Suppressor macrophage treated with lipopolysaccharide for 4 hours (primary cell): ENCODE measurements around the gene BICD1.

ENCODE experiments used
- DNase-seq: peaks from one replicate; pipeline ENCODE4 v3.0.0-alpha.2; 2020

BICD1 gene

DNA sequence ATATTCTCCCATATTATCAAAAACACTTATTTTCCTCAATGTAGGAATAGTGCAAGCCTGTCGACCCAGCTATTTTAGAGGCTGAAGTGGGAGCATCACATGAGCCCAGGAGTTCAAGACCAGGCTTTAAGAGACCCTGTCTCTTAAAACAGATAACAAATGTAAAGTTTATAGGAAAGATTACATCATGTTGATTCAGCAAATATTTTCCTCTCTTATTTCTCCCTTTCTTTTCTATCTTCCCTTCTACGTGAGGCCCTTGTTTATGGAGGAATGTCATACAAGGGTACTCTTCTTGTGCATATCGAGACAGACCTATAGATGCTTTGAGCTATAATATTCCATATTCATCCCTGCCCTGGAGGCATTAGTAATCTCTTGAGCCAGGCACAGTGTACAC, 256.2 kb downstream of the BICD1 start:
- no peak for DNase-seq

DNA sequence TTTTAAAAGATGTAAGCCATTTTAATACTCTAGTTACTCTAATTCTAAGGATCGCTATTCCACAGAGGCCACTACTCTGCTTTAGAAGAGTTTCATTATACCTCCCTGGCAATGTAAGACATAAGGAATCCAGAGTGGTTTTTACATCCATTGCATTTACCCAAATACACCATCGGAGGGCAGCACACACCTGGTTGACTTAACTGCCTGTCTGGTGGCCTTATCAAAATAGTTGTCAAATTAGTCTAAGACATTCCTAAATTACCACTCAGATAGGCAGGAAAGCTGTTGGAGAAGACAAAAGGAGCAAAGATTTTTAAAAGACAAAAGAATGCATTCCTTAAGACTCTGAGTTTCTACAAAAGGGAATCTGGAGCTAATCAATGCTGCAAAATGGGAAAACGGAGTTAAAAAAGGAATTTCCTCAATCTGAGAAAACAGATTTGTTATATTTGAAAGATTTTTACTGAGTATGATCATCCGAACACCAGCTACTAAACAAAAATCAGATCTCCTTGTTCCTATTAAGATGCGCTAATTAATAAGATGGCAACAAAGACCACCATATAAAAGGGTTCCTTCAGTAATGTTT, 258.9 kb downstream of the BICD1 start:
- DNase-seq, result peak; percentile 74

DNA sequence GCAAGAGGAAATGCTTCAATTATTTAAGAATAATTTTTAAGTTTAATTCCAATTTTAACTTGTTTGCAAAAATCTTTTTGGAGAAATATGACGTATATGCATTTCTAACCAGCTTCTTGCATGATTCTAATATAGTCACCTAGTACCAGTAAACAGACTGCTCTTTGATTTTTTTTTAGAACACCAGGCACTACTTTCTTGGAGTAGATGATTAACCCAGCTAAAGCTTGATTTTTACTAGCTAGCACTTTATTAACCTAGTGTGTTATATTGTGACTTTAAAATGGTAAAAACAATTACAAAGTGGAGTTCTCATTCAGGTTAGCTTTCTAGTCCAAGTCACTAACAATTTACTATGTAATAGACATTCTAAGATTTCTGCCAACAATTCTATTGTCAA, 260.1 kb downstream of the BICD1 start:
- no peak for DNase-seq

DNA sequence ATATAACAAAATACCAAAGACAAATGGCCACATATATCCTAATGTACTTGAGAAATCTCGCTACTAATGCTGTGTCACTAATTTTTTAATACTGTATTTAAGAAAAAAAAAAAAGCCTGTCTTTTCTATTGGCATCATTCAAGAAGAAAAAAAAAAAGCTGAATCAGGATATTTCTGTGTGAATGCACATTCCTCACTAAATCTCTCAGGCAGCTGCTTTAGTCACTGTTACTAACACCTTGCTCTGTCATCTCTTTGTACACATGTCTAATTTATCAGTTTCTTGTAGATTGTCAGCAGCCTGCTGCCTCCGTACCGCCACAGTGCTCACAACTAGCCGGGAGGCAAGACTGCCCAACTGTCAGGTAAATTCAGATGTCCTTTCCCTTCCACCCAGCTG, 260.7 kb downstream of the BICD1 start:
- DNase-seq, result no peak

DNA sequence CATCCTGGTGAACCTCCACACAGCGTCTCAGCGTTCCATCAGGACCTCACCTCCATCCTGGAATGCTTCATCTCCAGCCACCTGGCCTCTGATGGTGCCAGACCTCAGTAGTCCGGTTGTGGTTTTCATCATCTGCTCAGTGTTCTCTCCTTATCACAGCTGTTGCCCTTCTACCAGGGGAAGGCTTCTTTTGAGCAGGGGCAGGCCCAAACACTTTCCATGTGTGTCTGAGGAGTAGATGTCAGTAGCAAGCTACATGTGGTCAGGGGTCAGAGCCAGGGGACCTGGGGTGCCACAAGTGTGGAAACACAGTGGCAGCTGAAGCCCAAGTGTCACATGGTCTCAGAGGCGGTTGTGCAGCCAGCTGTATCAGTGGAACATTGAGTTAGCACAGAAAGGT, 262.6 kb downstream of the BICD1 start:
- DNase-seq, result no peak

DNA sequence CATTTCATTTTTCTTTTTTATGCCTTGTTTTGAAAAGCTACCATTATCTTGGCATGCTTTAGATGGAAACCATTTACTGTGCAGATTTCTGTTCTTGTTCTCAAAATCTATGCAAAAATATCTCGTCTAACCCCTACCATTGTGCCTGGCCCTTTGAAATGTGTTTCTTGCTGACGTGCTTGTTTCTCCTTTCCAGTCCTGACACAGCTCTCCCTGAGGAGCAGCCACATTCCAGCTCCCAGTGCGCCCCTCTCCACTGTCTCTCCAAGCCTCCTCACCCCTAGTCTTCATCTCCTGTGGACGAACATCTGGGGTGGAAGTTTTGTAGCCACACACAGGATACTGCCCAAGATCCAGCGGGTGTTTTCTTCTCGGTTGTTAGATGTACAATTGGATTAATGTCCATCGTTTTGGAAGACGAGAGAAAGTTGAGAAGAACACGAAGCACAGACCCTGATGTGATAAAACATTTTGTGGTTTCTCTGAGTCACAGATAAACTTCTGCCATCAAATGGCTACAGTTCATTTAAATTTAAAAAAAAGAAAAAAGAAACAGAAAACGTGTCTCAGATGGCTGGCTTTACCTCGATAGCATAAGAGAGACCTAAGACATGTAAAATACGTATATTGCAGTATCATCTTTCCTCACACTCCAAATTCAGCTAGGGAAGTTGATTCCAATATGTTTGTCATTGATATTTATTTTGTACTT, 270.9 kb downstream of the BICD1 start:
- no peak for DNase-seq

DNA sequence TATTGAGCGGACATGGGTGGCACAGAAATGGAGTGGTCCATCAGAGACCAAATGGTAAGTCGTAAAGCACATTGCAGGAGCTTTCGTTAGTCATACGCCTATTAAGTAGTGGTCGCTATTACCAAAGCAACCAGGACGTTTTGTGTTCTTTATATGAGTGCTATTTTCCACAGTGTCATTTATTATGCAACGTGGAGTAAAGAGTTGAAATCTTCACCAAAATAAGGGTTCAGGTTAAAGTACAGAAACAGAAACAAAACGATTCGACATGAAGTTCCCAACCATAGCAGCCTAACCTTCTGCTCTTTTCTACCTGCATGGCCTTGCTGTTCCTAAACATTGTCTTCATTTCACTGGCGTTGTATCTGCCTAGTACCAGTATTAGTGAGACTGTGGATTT, 272.6 kb downstream of the BICD1 start:
- DNase-seq, result no peak

DNA sequence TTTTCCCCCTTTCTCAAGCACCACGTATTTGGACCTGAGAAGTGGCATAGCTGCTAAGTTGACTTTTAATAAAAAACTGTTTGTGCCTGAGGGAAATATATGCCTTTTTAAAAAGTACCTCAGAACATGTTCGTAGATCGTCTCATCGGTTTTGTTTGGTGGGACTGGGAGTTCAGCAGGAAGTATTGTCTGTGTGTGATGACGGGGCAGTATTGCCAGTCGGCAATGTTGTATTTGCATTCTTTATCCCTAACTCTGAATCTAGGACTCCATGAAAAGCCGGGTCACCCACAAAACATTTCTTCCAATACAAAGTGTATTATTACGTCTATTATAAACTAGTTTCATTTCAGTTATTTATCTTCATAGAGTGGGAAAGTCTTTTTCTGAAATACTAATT, 273.0 kb downstream of the BICD1 start:
- no peak for DNase-seq

DNA sequence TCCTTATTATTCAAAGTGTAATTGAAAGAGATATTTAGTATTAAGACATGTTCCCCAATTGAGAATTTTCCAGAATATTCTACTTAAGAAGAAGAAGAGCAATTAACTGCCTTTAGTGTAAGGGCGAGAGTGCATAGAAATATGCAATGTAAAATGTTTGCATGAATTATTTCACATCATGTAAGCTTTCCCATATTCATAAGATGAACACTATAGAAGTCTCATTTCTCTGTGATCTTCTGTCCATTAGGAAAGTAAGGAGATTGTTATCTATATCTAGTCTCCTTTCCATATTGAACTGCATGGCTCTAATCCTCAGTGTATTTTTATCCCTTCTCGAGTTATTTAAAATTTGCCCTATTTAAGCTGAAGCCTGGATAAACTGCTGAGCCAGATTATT, 275.6 kb downstream of the BICD1 start:
- DNase-seq, result no peak

DNA sequence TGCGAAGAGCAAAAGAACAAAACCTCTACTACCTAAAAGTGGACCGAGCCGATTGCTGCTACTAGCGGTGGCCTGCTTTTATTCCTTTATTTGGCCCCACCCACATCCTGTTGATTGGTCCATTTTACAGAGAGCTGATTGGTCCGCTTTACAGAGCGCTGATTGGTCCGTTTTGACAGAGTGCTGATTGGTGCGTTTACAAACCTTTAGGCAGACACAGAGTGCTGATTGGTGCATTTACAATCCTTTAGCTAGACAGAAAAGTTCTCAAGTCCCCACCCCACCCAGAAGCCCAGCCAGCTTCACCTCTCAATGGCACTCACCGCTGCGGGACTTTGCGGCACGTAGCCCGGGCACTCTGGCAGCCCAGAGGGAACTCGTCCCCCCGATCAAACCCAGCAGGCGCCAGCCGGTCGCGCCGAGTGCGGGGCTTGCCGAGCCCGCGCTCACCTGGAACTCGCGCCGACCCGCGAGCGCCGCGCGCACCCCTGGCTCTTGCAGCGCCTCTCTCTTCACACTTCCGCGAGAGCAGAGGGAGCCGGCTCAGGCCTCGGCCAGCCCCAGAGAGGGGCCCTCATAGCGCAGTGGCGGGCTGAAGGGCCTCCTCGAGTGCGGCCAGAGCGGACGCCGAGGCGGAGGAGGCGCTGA, 284.0 kb downstream of the BICD1 start:
- no peak for DNase-seq

DNA sequence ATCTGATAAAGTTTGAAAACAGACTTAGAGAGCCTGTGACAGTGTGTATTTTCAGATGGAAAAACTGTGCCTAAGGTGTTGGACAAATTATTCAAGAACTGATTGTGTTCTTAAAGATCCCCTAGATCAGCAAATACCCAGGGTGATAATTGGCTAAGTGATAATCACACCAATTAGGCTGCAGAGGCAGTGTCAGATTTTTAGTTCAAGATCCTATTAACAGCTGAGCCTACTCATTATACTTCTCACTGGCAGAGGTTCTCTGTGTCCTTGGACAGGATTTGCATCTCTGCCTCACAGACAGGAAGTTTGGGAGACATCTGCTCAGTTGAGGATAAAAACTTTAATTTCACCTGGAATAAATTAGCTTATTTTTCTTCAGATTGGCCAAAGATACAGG, 288.4 kb downstream of the BICD1 start:
- DNase-seq, result no peak

DNA sequence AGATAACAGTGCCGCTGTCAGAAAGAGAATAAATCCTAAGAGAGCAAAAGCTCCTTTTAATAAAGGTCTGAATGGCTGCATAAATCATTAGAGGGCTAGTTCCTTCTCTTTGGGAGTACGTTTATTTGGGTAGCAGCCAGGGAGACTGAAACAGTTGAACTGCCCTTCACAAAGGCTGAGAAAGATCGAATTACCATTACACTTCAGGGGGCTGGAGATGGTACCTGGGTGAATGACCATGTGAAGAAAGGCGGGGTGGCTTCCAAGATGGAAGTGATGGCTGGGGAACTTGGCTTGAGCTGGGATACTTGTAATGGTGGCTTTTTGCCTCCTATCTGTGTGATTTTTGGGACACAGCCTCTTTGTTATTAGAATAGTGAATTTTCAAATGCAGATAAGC, 291.0 kb downstream of the BICD1 start:
- DNase-seq, result no peak

DNA sequence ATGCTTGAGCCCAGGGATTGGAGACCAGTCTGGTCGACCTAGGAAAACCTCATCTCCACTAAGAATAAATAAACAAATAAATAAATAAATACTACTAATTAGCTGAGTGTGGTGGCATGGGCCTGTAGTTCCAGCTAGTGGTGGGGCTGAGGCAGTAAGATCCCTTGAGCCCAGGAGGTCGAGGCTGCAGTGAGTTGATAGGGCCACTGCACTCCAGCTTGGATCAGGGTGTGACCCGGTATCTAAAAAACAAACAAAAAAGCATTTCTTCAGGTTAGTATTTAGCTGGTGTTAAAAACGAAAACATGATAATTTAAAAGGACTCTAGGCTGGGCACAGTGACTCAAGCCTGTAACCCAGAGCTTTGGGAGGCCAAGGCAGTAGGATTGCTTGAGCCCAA, 291.5 kb downstream of the BICD1 start:
- DNase-seq, result no peak

DNA sequence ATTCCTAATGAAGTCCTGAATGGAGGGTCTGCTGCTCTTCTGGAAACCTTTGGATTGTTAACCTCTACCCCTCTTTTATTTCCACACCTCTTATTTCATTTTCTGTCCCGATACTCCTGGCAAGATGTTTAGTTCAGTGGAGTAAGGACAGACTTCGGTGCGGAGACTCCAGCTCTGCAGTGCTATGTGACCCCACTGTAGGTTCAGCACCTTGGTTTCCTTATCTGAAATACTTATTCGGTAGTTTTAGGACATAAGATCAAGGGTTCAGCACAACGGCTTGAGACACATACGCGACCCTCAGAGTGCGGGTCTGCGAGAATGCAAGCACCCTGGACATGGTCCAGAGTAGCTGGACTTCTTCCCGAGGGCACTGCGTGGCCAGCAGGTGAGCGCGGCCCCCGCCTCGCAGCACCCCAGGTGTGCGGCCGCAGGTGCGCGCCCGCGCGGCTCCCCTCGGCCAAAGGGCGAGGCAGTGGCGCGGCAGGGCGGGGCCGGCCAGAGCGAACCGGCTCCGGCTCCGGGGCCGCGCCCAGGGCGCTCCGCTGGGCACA, 292.2 kb downstream of the BICD1 start:
- no peak for DNase-seq

DNA sequence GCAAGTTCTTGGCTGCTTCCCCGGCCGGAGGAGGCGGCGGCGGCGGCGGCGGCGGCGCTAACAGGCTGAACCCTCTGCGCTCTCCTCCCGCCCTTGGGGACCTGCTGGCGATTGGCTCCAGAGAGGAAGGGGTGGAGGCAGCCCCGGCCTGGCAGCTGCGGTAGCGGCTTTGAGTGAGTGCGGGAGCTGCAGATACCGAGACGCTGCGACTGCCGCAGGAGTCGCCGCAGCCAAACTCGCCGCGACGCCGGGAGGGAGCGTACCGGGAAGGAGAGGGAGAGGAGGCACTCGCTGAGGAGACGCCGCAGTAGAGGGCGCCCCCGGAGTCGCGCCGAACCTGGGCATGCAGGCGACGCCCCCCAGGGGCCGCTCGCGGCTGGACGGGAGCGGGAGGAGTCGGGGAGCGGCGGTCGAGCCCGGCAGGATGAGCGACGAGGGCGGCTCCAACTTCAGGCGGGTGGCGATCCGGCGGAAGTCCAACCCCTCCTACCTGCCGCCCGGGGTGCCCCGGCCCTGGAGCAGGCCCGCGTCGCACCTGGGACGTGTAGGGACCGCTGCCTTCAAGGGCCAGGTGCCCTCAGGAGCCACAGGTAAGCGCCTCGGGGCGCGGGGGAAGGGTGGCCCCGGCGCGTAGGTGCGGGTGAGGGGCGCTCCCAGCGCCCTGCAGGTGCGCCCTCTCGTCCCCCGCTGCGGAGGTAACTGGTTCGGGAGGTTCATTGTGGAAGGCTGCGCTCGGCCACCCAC, 292.9 kb downstream of the BICD1 start, which contains the start of gene FGD4:
FGD4 (plus strand) TSS at position 189 of the 744 bp plus-strand sequence.
- DNase-seq, result peak; percentile 86

DNA sequence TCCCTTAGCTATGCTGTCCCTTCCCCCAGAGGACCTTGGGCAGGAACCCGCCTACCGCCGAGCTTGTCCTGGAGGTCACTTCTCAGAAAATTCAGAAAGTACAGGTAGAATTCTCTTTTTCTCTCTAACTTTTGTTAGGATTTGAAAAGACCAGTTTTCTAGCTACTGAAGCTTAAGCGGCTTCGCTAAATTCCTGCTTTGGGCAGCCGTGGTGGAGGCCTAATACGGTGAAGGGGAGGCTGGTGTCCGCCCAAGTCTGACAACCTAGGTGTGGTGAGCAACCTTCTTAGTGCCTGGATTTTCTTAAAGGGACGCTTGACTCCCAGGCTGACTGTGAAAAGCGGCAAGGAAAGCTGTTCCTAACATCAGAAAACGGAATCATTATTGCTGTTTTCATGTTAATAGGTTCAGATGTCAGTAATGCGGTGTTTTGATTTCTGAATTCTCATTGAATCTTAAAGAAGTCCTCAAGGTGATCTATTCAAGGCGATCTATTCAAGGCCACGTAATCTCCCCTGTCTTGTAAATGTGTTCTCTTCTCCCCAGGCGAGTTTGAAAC, 293.5 kb downstream of the BICD1 start:
- DNase-seq, result no peak

DNA sequence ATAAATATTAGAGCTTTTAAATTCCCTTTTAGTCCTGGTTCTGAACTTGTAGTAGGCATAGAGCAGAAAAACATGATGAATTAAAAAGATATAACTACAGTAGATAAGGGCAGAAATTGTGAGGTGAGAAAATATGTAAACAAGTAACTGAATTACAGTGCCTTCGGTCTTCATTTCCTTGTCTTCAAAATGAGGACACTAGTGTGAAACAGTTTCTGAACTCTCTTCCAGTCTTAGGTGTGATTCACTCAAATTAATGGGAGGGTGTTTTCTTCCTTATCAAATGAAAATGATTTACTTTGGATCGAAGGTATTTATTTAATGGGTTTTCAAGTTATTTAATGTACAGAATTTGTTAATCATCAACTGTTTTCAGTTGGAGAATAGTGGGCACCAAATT, 294.2 kb downstream of the BICD1 start:
- no peak for DNase-seq

DNA sequence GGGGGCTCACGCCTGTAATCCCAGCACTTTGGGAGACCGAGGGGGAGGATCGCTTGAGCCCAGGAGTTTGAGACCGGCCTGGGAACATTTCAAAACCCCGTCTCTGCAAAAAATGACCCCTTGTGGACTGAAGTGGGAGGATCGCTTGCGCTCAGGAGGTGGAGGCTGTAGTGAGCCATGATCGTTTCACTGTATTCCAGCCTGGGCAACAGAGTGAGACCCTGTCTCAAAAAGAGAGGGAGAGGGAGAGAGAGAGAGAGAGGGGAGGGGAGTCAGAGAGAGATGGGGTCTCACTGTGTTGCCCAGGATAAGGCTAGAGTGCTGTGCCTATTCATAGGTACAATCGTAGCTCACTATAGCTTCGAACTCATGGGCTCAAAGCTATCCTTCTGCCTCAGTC, 295.5 kb downstream of the BICD1 start:
- no peak for DNase-seq

DNA sequence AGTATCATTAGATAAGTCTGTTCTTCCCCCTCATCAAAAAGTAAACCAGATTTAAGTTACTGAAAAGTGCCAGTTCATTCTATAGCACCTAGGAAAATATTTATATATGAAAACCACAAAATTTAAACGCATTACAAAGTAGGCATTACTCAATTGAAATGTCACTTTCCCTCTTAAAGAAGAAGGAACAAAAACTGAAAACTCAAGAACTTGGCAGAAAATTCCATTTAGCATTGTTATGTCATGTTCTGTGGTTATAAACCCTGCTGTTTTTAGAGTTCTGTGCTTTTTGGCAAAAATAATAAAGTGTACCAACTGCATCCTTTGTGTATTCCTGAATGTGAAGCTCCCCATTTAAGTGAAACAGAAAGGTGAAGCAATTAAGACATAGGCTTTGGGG, 296.3 kb downstream of the BICD1 start:
- peak; percentile 67 for DNase-seq

DNA sequence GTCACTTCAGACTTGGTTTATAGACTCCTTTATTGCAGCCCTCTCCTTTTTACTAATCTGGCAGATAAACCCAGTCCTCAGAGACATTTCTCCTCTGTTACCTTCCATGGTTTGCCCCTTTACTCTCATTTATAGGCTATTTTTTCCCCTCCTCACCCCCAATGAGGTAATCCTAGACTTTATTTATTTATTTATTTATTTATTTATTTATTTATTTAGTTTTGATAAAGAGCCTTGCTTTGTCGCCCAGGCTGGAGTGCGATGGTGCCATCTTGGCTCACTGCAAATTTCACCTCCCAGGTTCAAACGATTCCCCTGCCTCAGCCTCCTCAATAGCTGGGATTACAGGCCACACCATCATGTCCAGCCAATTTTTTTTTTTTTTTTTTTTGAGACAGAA, 301.1 kb downstream of the BICD1 start:
- DNase-seq, result no peak

DNA sequence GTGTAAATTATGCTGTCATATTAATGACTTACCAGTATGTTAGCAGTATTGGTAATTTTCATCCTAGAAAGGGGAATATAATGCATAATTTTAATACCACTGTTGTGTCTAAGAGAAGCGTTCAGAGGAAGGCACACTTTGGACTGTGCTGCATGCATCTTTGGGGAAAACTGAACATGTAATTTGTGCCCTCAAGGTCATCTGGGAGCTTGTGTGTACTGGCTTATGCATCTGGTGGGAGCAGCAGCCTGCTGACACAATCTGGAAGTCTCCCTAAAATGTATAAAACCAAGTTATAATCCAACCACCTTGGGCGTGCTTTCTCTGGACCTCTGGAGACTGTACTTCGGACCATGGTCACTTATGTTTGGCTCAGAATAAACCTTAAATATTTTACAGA, 306.8 kb downstream of the BICD1 start:
- no peak for DNase-seq

DNA sequence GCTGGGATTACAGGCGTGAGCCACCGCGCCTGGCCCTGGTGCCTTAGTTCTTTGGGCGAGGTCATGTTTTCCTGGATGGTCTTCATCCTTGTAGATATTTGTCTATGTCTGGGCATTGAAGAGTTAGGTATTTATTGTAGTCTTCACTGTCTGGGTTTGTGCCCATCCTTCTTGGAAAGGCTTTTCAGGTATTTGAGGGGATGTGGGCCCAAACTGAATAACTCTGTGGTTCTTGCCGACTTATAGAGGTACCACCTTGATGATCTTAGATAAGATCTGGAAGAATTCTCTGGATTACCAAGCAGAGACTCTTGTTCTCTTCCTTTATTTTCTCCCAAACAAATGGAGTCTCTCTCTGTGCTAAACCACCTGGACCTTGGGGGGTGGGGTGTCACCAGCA, 311.6 kb downstream of the BICD1 start:
- DNase-seq, result no peak

DNA sequence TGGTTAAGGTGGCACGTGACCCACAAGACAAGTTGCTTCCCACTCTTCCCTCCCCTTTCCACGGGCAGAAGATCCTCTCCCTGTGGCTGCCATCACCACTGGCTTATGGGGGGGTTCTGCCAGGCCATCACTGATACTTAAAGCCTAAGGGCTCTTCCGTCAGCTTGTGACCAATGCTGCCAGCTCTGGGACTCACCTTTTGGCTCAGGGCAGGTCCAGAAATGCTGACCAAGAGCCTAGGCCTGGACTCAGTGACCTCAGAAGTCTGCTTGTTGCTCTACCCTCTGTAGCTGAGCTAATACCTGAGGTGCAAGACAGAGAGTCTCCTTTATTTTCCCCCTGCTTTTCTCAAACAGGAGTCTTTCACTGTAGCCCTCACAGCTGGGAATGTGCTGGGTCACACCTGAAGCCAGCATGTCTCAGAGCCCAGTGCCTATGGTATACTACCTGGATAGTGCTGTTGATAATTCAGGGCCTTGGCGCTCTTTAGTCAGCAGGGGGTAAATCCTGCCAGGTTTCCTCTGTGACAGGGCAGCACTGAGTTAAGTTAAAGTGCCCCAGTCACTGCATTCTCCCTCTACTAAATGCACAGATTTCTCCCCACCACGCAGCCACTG, 312.4 kb downstream of the BICD1 start:
- no peak for DNase-seq
